Measurements from ENCODE around the gene NDOR1. TPM values are rescaled to one million over a fixed set of nuclear protein-coding genes. Genes with fewer than 3 reads are reported as not detected.
"Not testable (repeated sequence)": the region's sequence is repeated elsewhere in the genome, so short reads cannot be mapped to it uniquely, and the experiment has no call there.

The NDOR1 gene
- total RNA-seq, 1 experiment from 2014 or later, result 22.7 TPM

DNA sequence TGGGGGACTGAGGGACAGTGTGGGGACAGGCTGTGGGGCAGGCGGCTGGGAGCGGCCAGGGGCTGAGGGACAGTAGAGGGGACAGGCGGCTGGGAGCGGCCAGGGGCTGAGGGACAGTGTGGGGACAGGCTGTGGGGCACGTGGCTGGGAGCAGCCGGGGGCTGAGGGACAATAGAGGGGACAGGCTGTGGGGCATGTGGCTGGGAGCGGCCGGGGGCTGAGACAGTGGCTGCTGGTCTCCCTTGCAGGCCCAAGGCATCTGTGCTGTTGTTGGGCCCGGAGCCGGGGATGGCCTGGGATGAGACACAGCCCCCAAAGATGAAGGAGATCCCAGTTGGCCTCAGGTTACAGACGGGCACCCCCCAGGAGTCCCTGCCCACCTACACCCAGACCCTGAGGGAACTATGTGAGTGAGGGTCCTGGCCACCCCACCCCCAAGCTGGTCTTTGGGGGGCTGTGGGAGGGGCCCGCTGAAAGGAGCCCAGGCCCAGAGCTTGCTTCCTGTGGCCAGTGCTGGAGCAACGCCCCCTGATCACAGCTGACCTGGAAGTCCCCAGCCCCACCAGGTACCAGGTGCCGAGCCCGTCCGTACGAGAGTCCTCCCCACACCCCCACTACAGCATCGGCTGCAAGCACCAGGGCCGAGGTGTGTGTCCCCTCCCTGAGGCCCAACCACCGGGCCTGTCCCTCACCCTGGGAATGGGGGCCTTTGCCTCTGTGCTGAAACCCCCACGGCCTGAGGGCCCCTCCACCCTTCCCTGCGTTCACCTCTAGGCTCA, 46.2 kb downstream of the NDOR1 start:
- H3K4me3 ChIP-seq (ENCODE audit: insufficient read depth, low read depth, low read length), result no peak overlapping the region
- H3K27me3 ChIP-seq (ENCODE audit: control insufficient read depth, insufficient read depth, low read length), result peaks cover 2% of the 10 kb centered on the region
- H3K36me3 ChIP-seq (replicated peaks; ENCODE audit: control insufficient read depth, insufficient read depth, low read length), result peaks cover 7% of the 10 kb centered on the region
- peak; percentile 66 for DNase-seq

DNA sequence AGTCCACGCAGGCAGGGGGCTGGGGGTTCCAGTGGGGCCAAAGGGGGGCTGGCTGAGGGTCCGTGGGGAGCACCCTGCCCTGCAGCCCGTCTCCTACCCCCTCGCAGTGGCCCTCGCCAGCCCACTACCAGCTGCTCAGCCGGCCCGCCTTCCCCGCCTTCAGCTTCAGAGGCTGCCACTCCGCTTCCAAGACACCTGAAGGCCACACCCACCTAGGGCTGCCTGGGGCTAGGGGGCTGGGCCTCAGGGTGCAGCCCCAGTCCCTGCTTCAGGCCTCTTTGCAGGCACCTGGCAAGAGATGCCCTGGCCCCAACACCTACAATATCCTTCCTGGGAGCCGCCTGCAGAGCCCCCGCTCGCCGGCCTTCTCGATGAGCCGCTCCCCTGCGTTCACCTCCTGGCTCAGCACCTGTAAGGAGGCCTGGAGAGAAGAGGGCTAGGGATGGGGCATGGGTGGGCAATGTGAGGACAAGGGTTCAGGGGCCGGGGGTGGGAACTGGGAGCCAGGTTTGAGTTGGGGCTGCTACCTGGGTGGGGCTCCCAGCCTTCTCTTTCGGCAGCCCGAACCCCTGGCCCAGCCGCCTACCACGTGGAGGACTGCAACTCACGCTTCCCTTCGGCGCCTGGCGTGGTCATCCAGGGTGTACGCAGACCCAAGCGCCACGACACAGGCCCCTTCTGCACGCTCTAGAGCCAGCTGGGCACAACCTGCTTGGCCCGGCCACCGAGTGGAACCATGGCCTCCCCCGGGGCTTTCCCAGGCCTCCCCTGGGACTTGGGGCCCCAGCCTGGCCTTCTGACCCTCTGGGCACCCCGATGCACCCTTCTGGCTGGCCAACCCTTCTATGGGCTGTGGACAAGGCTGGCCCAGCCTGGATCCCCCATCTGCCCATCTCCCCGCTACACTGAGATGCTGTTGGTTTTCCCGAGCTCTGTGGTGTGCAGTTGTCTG, 47.3 kb downstream of the NDOR1 start:
- peak; percentile 91 for DNase-seq
- H3K36me3 ChIP-seq (replicated peaks; ENCODE audit: control insufficient read depth, insufficient read depth, low read length), result peaks cover 11% of the 10 kb centered on the region
- no peak overlapping the region for H3K4me3 ChIP-seq (ENCODE audit: insufficient read depth, low read depth, low read length)

GRCh38 chr9:137253717-137254623, 48.5 kb downstream of the NDOR1 start:
- peak; percentile 69 for DNase-seq
- Histone ChIP-seq H3K27me3 (ENCODE audit: control insufficient read depth, insufficient read depth, low read length) (peaks cover 2% of the 10 kb centered on the region), H3K36me3 (replicated peaks; ENCODE audit: control insufficient read depth, insufficient read depth, low read length) (peaks cover 13% of the 10 kb centered on the region), H3K4me3 (ENCODE audit: insufficient read depth, low read depth, low read length) (peak overlapping the region; percentile 97)

More for the DNA sequence above, 47.3 kb downstream of the NDOR1 start:
- peaks cover 2% of the 10 kb centered on the region for H3K27me3 ChIP-seq (ENCODE audit: control insufficient read depth, insufficient read depth, low read length)

GRCh38 chr9:137254624-137255447, 49.3 kb downstream of the NDOR1 start, which contains the start of gene NELFB:
Gene NELFB, plus strand, starts transcription at chr9:137255327.
- peak; percentile 100 for DNase-seq
- peaks cover 2% of the 10 kb centered on the region for H3K27me3 ChIP-seq (ENCODE audit: control insufficient read depth, insufficient read depth, low read length)
- peaks cover 17% of the 10 kb centered on the region for H3K36me3 ChIP-seq (replicated peaks; ENCODE audit: control insufficient read depth, insufficient read depth, low read length)
- H3K4me3 ChIP-seq (ENCODE audit: insufficient read depth, low read depth, low read length), result peak within 1 kb of the TSS; percentile 97

DNA sequence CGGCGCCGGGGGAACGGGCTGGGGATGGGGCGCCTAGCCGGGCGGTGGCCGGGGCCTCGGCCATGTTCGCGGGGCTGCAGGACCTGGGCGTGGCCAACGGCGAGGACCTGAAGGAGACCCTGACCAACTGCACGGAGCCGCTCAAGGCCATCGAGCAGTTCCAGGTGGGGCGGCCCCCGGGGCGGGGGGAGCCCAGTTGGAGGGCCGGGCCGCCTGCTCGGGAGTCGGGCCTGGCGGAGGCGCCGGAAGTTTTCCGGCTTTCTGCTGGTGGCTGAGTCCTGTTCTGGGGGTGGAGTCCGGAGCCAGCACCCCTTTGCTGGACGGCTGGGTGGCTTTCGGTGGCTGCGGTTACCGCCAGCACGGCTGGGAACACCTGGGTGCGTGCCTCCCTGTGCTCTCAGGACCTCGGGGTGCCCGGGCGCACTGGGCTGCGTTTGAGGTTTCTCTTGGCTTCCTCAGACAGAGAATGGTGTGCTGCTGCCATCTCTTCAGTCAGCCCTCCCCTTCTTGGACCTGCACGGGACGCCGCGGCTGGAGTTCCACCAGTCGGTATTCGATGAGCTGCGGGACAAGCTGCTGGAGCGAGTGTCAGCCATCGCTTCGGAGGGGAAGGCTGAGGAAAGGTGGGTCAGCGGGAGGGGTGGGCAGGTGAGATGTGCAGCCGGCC, 50.1 kb downstream of the NDOR1 start:
- peaks cover 17% of the 10 kb centered on the region for H3K36me3 ChIP-seq (replicated peaks; ENCODE audit: control insufficient read depth, insufficient read depth, low read length)
- DNase-seq, result no peak
- peak overlapping the region; percentile 92 for H3K4me3 ChIP-seq (ENCODE audit: insufficient read depth, low read depth, low read length)
- peaks cover 2% of the 10 kb centered on the region for H3K27me3 ChIP-seq (ENCODE audit: control insufficient read depth, insufficient read depth, low read length)

DNA sequence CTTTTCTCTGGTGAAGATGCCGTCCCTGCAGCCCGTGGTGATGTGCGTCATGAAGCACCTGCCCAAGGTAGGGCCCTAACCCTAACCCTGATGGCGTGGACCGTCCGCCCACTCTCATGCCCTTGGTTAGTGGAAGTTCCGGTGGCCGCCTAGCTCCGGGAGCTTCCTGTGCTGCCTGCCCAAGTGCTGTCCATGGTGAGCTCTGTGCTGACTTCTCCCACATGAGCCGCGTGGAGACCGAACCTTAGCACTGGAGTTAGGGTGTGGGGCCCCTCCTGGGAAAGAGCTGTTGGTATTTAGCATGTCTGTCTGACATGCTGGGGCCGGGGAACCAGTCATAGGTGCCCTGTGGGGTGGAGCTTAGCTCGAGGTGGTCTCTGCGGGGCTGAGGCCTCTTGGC, 50.9 kb downstream of the NDOR1 start:
- Histone ChIP-seq H3K36me3 (replicated peaks; ENCODE audit: control insufficient read depth, insufficient read depth, low read length) (peaks cover 17% of the 10 kb centered on the region), H3K4me3 (ENCODE audit: insufficient read depth, low read depth, low read length) (peak overlapping the region; percentile 92), H3K27me3 (ENCODE audit: control insufficient read depth, insufficient read depth, low read length) (peaks cover 2% of the 10 kb centered on the region)
- no peak for DNase-seq

- Histone ChIP-seq H3K4me3 (ENCODE audit: insufficient read depth, low read depth, low read length) (no peak overlapping the region), H3K27me3 (ENCODE audit: control insufficient read depth, insufficient read depth, low read length) (peaks cover 2% of the 10 kb centered on the region), H3K36me3 (replicated peaks; ENCODE audit: control insufficient read depth, insufficient read depth, low read length) (peaks cover 17% of the 10 kb centered on the region)
- DNase-seq, result no peak
Observed at GRCh38 chr9:137256856-137257255, 51.4 kb downstream of the NDOR1 start.

- H3K36me3 ChIP-seq (replicated peaks; ENCODE audit: control insufficient read depth, insufficient read depth, low read length), result peaks cover 11% of the 10 kb centered on the region
- not testable (repeated sequence) for DNase-seq; H3K27me3 ChIP-seq (ENCODE audit: control insufficient read depth, insufficient read depth, low read length); H3K4me3 ChIP-seq (ENCODE audit: insufficient read depth, low read depth, low read length)
Observed at GRCh38 chr9:137262173-137262908, 56.8 kb downstream of the NDOR1 start.

DNA sequence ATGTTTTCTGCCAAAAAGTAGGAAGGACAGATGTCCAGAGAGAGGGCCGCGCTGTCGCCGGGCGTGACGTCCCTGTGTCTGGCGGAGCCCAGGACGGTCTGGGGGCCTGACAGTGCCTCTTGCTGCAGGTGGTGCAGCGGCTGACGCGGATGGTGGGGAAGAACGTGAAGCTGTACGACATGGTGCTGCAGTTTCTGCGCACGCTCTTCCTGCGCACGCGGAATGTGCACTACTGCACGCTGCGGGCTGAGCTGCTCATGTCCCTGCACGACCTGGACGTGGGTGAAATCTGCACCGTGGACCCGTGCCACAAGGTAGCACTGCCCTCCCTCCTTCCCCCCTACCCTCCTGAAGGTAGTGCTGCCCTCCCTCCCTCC, 57.4 kb downstream of the NDOR1 start:
- Histone ChIP-seq H3K27me3 (ENCODE audit: control insufficient read depth, insufficient read depth, low read length) (no peaks in the 10 kb centered on the region), H3K4me3 (ENCODE audit: insufficient read depth, low read depth, low read length) (no peak overlapping the region), H3K36me3 (replicated peaks; ENCODE audit: control insufficient read depth, insufficient read depth, low read length) (peaks cover 11% of the 10 kb centered on the region)
- DNase-seq, result no peak

GRCh38 chr9:137263506-137263905, 58.0 kb downstream of the NDOR1 start:
- Histone ChIP-seq H3K4me3 (ENCODE audit: insufficient read depth, low read depth, low read length) (no peak overlapping the region), H3K27me3 (ENCODE audit: control insufficient read depth, insufficient read depth, low read length) (no peaks in the 10 kb centered on the region), H3K36me3 (replicated peaks; ENCODE audit: control insufficient read depth, insufficient read depth, low read length) (peaks cover 12% of the 10 kb centered on the region)
- DNase-seq, result no peak

- no peaks in the 10 kb centered on the region for H3K27me3 ChIP-seq (ENCODE audit: control insufficient read depth, insufficient read depth, low read length)
- DNase-seq, result no peak
- peaks cover 16% of the 10 kb centered on the region for H3K36me3 ChIP-seq (replicated peaks; ENCODE audit: control insufficient read depth, insufficient read depth, low read length)
- no peak overlapping the region for H3K4me3 ChIP-seq (ENCODE audit: insufficient read depth, low read depth, low read length)
Observed at GRCh38 chr9:137264067-137264466, 58.6 kb downstream of the NDOR1 start.

DNA sequence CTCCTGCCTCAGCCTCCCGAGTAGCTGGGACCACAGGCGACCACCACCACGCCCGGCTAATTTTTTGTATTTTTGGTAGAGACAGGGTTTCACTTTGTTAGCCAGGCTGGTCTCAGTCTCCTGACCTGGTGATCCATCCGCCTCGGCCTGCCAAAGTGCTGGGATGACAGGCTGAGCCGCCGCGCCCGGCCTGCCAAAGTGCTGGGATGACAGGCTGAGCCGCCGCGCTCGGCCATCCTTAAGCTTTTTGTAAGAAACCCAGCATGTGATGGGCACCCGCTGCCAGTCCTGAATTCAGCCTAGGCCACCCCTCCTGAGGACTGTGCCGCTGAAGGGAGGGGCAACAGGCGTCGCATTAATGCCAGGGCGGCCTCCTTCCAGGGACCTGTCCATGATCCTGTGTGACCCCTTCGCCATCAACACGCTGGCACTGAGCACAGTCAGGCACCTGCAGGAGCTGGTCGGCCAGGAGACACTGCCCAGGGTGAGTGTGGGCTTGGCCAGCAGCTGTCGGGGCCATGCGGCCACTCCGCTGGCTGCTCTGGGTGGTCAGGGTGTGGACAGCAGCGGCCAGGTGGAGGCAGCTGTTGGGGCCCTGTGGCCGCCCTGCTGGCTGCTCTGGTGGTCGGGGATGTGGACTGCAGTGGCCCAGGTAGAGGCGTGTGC, 60.1 kb downstream of the NDOR1 start:
- Histone ChIP-seq H3K36me3 (replicated peaks; ENCODE audit: control insufficient read depth, insufficient read depth, low read length) (peaks cover 20% of the 10 kb centered on the region), H3K4me3 (ENCODE audit: insufficient read depth, low read depth, low read length) (no peak overlapping the region), H3K27me3 (ENCODE audit: control insufficient read depth, insufficient read depth, low read length) (no peaks in the 10 kb centered on the region)
- DNase-seq, result no peak

Data from H7 (cell line).